ENCODE measurements around the gene HSPBAP1.
"Not testable (repeated sequence)": the region's sequence is repeated elsewhere in the genome, so short reads cannot be mapped to it uniquely, and the experiment has no call there.

Gene HSPBAP1

DNA sequence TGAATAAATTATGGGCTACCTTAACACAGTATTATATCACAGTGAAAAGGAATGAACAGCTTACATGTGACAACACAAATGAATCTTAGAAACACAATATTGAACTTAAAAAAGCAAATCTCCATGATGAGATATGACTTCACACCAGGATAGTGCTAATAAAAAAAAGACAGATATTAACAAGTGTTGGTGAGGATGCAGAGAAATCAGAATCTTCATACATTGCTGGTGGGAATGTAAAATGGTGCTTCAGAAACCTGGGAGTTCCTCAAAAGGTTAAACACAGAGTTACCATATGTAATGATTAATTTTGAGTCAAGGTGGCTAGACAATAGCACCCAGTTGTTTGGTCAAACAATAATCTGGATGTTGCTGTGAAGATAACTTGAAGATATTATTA, 51.4 kb downstream of the HSPBAP1 start:
- TF ChIP-seq, protein P1, sequence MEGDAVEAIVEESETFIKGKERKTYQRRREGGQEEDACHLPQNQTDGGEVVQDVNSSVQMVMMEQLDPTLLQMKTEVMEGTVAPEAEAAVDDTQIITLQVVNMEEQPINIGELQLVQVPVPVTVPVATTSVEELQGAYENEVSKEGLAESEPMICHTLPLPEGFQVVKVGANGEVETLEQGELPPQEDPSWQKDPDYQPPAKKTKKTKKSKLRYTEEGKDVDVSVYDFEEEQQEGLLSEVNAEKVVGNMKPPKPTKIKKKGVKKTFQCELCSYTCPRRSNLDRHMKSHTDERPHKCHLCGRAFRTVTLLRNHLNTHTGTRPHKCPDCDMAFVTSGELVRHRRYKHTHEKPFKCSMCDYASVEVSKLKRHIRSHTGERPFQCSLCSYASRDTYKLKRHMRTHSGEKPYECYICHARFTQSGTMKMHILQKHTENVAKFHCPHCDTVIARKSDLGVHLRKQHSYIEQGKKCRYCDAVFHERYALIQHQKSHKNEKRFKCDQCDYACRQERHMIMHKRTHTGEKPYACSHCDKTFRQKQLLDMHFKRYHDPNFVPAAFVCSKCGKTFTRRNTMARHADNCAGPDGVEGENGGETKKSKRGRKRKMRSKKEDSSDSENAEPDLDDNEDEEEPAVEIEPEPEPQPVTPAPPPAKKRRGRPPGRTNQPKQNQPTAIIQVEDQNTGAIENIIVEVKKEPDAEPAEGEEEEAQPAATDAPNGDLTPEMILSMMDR (IDR thresholded peaks at IDR 0.05; ENCODE audit: control insufficient read depth, extremely low read depth, insufficient read depth) = no peak
- no peak overlapping the region for H3K4me3 ChIP-seq (ENCODE audit: low read depth, low read length)
- no peak for DNase-seq (ENCODE audit: low read depth)

DNA sequence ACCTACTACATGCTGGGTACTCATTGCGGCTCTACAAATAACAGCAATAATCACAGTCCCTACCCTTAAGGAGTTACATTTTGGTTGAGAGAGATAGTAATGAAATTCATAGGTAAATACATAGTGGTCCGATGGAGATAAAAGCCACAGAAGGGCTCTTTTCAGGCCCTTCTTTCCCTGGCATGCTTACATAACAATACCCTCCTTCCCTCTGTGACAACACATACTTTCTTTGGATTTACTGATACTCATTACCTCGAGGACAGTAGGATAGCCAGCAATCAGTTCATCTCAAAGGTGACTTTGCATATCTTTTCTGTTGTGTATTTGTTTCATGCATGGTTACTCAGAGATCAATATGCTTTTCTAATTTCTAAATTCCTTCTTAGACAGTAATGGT, 54.5 kb downstream of the HSPBAP1 start:
- TF ChIP-seq, protein P1 (IDR thresholded peaks at IDR 0.05; ENCODE audit: control insufficient read depth, extremely low read depth, insufficient read depth) = no peak
- no peak overlapping the region for H3K4me3 ChIP-seq (ENCODE audit: low read depth, low read length)
- DNase-seq (ENCODE audit: low read depth) = no peak

- DNase-seq (ENCODE audit: low read depth) = not testable (repeated sequence)
These were observed 60.7 kb downstream of the HSPBAP1 start for GRCh38 chr3:122732682-122733525.

DNA sequence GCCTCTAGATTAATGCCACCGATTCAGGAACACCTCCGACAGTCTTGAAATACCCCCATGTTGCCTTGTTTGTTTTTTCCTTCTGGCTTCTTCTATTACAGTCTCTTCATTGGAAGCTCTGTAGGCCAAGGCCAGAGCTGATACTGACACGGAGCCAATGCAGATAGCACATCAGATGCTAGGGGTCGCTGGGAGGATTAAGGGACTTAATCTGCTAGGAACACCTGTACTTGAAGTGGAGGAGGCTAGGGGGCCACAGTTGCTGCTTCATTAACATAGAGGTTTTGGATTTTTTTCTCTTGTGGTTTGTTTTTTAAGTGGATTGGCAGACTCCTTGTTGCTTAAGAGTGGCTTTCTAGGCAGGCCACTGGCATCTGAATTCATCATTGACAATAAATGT, 63.4 kb downstream of the HSPBAP1 start:
- no peak overlapping the region for H3K4me3 ChIP-seq (ENCODE audit: low read depth, low read length)
- TF ChIP-seq, protein P1 (IDR thresholded peaks at IDR 0.05; ENCODE audit: control insufficient read depth, extremely low read depth, insufficient read depth) = no peak
- no peak for DNase-seq (ENCODE audit: low read depth)

More at GRCh38 chr3:122732682-122733525, 60.7 kb downstream of the HSPBAP1 start:
- not testable (repeated sequence) for H3K4me3 ChIP-seq (ENCODE audit: low read depth, low read length)

- no peak for DNase-seq (ENCODE audit: low read depth)
- no peak overlapping the region for H3K4me3 ChIP-seq (ENCODE audit: low read depth, low read length)
- TF ChIP-seq, protein P1 (IDR thresholded peaks at IDR 0.05; ENCODE audit: control insufficient read depth, extremely low read depth, insufficient read depth) = no peak
These were observed 64.7 kb downstream of the HSPBAP1 start for GRCh38 chr3:122728756-122729514.

- DNase-seq (ENCODE audit: low read depth) = no peak
- no peak overlapping the region for H3K4me3 ChIP-seq (ENCODE audit: low read depth, low read length)
- TF ChIP-seq, protein P1 (IDR thresholded peaks at IDR 0.05; ENCODE audit: control insufficient read depth, extremely low read depth, insufficient read depth) = no peak
These were observed 65.4 kb downstream of the HSPBAP1 start for GRCh38 chr3:122728186-122728585.

DNA sequence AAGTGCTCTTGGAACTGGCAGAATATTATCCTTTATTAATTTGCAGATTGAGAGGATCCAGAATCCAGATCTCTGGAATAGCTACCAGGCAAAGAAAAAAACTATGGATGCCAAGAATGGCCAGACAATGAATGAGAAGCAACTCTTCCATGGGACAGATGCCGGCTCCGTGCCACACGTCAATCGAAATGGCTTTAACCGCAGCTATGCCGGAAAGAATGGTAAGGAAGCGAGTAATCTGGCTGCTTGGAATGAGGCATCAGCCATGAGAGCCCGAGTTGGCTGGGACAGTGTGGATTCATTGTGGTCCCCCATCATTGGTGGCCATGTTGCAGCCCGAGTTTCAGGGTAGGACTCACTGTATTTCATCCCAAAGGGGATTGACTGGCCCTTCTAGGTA, 65.9 kb downstream of the HSPBAP1 start:
- no peak overlapping the region for H3K4me3 ChIP-seq (ENCODE audit: low read depth, low read length)
- DNase-seq (ENCODE audit: low read depth) = no peak
- TF ChIP-seq, protein P1 (IDR thresholded peaks at IDR 0.05; ENCODE audit: control insufficient read depth, extremely low read depth, insufficient read depth) = no peak

Data from LNCaP clone FGC (cell line).